ENCODE measurements around the gene F2R.
"Not testable (repeated sequence)": the region's sequence is repeated elsewhere in the genome, so short reads cannot be mapped to it uniquely, and the experiment has no call there.

The F2R gene

GRCh38 chr5:76715736-76716455 is at the start of gene F2R:
TSS of gene F2R (plus strand) at chr5:76716126. CDS start at chr5:76716308, 182 bp downstream.
- peak; percentile 82 for DNase-seq

GRCh38 chr5:76667495-76667894 is 48.4 kb upstream of the F2R start:
- DNase-seq: no peak

- no peak for DNase-seq
These were observed 46.7 kb upstream of the F2R start for GRCh38 chr5:76669245-76669644.

DNA sequence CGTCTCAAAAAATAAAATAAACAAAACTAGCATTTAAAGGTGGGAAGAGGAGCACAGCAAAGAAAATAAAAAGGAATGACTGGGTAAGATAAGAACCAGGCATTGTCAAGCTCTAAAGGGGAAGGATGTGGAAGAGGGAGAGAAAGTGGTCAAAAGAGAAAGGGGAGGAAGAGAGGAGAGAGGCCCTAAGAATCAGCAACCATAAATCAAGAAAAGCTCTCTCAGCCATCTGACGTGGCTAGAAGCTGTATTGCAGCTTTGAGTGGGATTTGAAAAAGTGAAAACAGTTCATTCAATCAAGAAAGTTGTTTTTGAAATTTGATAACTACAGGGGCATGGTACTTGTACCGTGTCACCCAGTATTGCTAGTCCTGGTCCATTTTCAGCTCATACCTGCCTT is 45.4 kb upstream of the F2R start:
- no peak for DNase-seq

- DNase-seq: no peak
These were observed 43.7 kb upstream of the F2R start for GRCh38 chr5:76672242-76672641.

- no peak for DNase-seq
These were observed 42.8 kb upstream of the F2R start for GRCh38 chr5:76673125-76673524.

DNA sequence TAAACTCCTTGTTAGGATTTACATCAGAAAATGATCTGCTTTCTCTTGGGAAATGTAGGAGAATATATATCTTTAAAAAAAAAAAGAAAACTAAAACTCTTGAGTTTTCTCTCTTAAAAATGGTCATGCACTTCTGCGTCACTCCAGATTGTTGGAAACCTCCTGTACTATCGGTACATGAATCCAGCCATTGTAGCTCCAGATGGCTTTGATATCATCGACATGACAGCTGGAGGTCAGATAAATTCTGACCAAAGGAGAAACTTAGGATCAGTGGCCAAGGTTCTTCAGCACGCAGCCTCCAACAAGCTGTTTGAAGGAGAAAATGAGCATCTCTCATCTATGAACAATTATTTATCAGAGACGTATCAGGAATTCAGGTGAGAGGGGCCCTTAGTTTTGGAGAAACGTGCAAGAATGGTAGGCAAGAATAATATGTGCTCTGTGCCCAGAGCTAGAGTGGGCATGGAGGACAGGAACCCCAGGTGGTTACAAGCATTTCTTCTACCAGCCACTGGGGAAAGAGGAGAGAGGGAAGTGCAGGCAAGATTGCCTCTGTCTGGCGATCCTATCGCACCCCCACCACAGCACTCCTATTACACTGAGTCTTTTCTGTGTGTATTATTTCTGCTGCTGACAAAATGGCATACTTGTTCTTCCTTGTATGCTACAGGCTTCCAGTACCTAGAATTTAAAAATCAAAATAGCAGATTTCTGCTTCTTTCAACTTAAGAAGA is 41.4 kb upstream of the F2R start:
- DNase-seq: no peak

GRCh38 chr5:76675364-76675763 is 40.6 kb upstream of the F2R start:
- no peak for DNase-seq

DNA sequence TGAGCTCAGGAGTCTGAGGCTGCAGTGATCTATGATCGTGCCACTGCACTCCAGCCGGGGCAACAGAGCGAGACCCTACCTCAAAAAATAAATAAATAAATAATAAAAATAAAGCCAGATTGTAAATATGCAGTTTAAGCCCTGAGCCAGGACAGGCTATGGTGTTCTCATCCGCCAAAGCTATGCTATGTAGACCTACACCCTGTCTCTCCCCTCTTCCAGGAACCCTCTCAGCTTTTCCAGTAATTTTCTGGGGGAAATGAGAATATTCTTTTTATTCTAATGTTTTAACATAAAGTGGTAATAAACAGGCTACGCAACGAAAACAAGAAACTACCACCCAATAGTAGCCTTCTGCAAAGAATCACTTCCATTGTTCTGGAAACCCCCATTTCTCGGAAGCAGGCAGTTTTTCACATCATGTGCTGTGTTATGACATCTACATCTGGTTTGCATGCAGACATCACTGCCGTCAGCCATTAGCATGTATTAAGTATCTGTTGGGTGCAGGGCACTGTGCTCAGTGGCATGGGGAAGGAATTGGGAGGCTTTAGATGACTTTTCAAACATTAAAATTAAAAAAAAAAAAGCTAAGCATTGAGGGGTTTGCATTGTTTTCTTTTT is 38.0 kb upstream of the F2R start:
- no peak for DNase-seq

- DNase-seq: no peak
These were observed 36.7 kb upstream of the F2R start for GRCh38 chr5:76679231-76679630.

DNA sequence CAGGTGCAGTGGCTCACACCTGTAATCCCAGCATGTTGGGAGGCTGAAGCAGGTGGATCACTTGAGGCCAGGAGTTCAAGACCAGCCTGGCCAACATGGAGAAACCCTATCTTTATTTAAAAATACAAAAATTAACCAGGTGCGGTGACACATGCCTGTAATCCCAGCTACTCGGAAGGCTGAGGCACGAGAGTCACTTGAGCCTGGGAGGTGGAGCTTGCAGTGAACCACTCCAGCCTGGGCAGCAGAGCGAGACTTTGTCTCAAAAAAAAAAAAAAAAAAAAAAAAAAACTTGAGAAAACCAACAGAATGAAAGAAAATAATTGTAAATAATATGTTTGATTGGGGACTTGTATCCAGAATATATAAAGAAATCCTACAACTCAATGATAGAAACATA is 35.1 kb upstream of the F2R start:
- not testable (repeated sequence) for DNase-seq

DNA sequence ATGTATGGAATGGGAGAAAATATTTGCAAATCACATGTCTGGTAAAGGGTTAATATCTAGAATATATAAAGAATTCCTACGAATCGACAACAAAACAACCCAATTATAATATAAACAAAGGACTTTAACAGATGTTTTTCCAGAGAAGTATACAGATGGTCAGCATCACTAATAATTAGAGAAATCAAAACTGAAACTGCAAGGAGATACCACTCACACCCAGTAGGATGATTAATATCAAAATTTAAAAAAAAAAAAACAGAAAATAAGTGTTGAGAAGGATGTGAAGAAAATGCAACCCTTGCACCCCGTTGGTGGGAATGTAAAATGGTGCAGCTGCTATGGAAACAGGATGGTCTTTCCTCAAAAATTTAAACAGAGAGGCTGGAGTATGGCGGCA is 34.6 kb upstream of the F2R start:
- no peak for DNase-seq

GRCh38 chr5:76682387-76682786 is 33.5 kb upstream of the F2R start:
- DNase-seq: no peak

GRCh38 chr5:76683816-76684731 is 31.9 kb upstream of the F2R start:
- DNase-seq: no peak

DNA sequence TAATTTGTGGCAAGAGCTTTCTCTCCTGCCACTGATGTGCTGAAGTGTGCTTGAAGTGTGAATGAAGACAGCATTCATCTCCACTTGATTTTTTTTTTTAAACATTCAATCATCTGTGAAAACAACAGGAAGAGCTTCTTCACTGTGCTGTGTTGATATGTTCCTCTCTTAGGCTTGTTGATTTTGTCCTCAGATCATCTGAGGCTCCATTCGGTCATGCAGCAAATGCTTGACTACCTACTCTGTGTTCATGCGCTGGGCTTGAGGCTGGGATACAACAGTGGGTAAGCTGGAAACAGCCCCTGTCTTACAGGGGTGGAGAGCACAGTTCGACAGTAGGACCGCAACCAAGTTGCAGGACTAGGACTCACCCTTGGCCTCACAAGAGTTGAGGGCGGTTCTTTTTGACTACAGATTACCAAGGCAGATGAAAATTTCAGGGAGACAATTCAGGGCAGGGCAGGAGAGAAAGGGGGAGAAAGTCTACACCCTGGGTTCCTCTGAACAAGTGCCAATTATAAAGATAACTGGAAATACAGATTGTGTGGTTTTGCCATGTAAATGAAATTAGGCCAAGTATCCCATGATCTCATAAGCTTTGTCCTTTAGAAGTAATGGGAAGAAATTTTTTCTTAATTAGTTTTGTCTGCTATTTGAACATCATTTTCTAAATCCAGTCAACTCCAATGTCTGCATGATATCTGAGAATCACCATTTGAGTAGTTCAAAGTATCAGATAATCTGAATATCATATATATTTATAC is 31.0 kb upstream of the F2R start:
- no peak for DNase-seq

DNA sequence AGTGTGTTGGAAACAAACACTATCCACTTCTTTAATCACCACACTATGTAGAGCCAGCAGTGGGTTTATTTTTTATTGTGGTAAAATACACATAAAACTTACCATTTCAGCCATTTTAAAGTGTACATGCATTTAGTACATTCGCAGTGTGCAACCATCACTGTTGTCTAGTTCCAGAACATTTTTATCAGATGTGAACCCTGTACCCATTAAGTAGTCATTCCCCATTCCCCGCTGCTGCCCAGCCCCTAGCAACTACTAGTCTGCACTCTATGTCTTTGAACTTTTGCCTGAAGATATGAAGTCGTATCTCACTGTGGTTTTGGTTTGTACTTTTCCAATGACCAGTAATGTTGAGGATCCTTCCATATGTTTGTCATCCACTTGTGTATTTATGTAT is 30.2 kb upstream of the F2R start:
- DNase-seq: no peak

GRCh38 chr5:76688212-76688611 is 27.7 kb upstream of the F2R start:
- DNase-seq: no peak

- no peak for DNase-seq
These were observed 27.1 kb upstream of the F2R start for GRCh38 chr5:76688836-76689235.

GRCh38 chr5:76689321-76690036 is 26.4 kb upstream of the F2R start:
- no peak for DNase-seq

GRCh38 chr5:76690037-76690679 is 25.8 kb upstream of the F2R start:
- DNase-seq: no peak
